Measurements from ENCODE around the gene FAM168A.

FAM168A gene

DNA sequence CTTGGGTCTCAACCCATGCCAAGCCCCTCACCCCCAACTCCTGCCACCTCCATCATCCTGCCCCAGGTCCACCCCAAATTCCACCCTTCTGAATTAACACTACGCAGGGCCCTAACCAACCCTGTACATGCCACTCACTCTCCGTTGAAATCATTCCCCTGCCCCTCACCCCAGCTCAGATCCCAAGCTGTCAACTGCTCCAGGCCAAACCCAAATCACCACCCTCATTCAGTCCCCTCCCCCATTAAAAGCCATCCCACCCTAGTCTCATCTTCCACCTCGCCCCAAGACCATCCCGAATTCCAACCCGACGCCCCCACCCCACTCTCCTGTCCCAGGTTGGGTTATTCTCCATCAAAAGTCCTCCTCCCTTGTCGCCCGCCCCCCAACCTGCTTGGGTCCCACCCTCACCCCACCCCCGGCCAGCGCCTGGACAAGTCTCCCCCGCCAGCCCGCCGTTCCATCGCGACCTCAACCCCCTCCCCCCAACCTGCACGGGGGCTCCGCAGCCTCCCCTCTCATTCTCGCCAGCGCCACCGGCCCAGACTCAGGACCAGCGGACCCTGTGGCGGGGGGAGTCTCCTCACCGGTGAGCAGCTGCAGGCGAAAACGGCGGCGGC lies 466 bp downstream of the FAM168A start:
- no peaks in the 10 kb centered on the region for H3K9me3 ChIP-seq (ENCODE audit: insufficient read depth, low read length)
- peaks cover 9% of the 10 kb centered on the region; the same call in 1 of the 2 replicates for H3F3A ChIP-seq (ENCODE audit: insufficient read depth)
- no peaks in the 10 kb centered on the region for H4K20me1 ChIP-seq (ENCODE audit: low read depth, low read length)
- H3K36me3 ChIP-seq (ENCODE audit: low read length): no peaks in the 10 kb centered on the region
- H3K4me2 ChIP-seq (ENCODE audit: low read depth, low read length, poor library complexity, severe bottlenecking): peak overlapping the region; percentile 95
- no peaks in the 10 kb centered on the region for H3K27me3 ChIP-seq (ENCODE audit: low read length)
- no peak for TF ChIP-seq EZH2phosphoT487 (conservative IDR thresholded peaks at IDR 0.05; ENCODE audit: low read length)
- TF ChIP-seq, protein P1, sequence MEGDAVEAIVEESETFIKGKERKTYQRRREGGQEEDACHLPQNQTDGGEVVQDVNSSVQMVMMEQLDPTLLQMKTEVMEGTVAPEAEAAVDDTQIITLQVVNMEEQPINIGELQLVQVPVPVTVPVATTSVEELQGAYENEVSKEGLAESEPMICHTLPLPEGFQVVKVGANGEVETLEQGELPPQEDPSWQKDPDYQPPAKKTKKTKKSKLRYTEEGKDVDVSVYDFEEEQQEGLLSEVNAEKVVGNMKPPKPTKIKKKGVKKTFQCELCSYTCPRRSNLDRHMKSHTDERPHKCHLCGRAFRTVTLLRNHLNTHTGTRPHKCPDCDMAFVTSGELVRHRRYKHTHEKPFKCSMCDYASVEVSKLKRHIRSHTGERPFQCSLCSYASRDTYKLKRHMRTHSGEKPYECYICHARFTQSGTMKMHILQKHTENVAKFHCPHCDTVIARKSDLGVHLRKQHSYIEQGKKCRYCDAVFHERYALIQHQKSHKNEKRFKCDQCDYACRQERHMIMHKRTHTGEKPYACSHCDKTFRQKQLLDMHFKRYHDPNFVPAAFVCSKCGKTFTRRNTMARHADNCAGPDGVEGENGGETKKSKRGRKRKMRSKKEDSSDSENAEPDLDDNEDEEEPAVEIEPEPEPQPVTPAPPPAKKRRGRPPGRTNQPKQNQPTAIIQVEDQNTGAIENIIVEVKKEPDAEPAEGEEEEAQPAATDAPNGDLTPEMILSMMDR (IDR thresholded peaks at IDR 0.05; ENCODE audit: insufficient read depth, low read length, poor library complexity, severe bottlenecking): no peak
- H3K79me2 ChIP-seq (ENCODE audit: insufficient read depth, low read length): peaks cover 24% of the 10 kb centered on the region
- no peaks in the 10 kb centered on the region for H3K9me2 ChIP-seq (replicated peaks; ENCODE audit: insufficient read depth, low read length)
- H2AFZ ChIP-seq (ENCODE audit: low read depth, low read length, severe bottlenecking): peak overlapping the region; percentile 86
- peak overlapping the region; percentile 70 for H3K9ac ChIP-seq (ENCODE audit: low read length)
- H3K4me3 ChIP-seq (ENCODE audit: insufficient read depth, low read length, poor library complexity, severe bottlenecking): peak overlapping the region; percentile 70
- peak overlapping the region; percentile 83 for H3K27ac ChIP-seq (ENCODE audit: low read depth, low read length)

DNA sequence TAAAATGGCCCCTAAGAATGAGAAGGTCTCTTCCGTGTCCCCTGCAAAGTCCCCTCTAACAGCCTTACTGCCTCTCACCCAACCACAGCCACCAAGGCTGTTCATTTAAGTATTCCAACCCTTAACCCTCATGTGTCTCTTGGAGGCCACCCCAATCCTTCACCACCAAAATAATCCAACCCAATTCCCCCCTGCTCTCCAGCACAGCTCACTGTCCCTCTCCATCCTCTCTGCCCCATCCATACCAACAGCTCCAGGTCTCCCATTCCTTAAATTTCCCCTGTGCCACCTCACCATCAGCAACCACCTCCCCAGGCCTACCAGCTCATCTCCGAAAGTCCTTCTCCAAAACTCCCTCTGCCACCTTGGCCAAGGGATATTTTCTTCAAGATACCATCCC lies 1.4 kb downstream of the FAM168A start:
- peak overlapping the region; percentile 70; the same call in 1 of the 2 replicates for H3K9ac ChIP-seq (ENCODE audit: low read length)
- no peak for TF ChIP-seq EZH2phosphoT487 (conservative IDR thresholded peaks at IDR 0.05; ENCODE audit: low read length)
- TF ChIP-seq, protein P1 (IDR thresholded peaks at IDR 0.05; ENCODE audit: insufficient read depth, low read length, poor library complexity, severe bottlenecking): no peak
- no peak overlapping the region for H2AFZ ChIP-seq (ENCODE audit: low read depth, low read length, severe bottlenecking)
- no peaks in the 10 kb centered on the region for H3K9me3 ChIP-seq (ENCODE audit: insufficient read depth, low read length)
- H4K20me1 ChIP-seq (ENCODE audit: low read depth, low read length): no peaks in the 10 kb centered on the region
- peak overlapping the region; percentile 95 for H3K4me2 ChIP-seq (ENCODE audit: low read depth, low read length, poor library complexity, severe bottlenecking)
- H3K36me3 ChIP-seq (ENCODE audit: low read length): no peaks in the 10 kb centered on the region
- H3F3A ChIP-seq (ENCODE audit: insufficient read depth): peaks cover 9% of the 10 kb centered on the region; the same call in 1 of the 2 replicates
- H3K27ac ChIP-seq (ENCODE audit: low read depth, low read length): no peak overlapping the region
- H3K9me2 ChIP-seq (replicated peaks; ENCODE audit: insufficient read depth, low read length): no peaks in the 10 kb centered on the region
- H3K4me3 ChIP-seq (ENCODE audit: insufficient read depth, low read length, poor library complexity, severe bottlenecking): peak overlapping the region; percentile 70
- no peaks in the 10 kb centered on the region for H3K27me3 ChIP-seq (ENCODE audit: low read length)
- peaks cover 27% of the 10 kb centered on the region for H3K79me2 ChIP-seq (ENCODE audit: insufficient read depth, low read length)

DNA sequence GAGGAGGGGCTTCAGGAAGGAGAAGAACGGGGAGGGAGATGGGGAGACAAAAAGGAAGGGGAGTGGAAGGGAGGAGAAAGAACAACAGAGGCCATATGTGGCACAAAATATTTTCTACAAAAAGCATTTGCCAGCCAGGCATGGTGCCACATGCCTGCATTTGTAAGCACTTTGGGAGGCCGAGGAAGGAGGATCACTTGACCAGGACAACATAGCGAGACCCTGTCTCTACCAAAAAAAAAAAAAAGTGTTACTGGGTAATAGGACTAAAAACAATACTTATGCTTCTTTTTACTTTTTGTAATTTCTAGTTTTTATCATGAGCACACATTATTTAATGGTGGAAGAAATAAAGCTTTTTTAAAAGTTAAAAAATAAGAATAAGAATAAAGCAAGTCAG lies 5.3 kb downstream of the FAM168A start:
- Histone ChIP-seq H3K36me3 (ENCODE audit: low read length) (no peaks in the 10 kb centered on the region), H2AFZ (ENCODE audit: low read depth, low read length, severe bottlenecking) (no peak overlapping the region), H3K4me2 (ENCODE audit: low read depth, low read length, poor library complexity, severe bottlenecking) (no peak overlapping the region), H3K27me3 (ENCODE audit: low read length) (no peaks in the 10 kb centered on the region), H3K9me2 (replicated peaks; ENCODE audit: insufficient read depth, low read length) (no peaks in the 10 kb centered on the region), H4K20me1 (ENCODE audit: low read depth, low read length) (no peaks in the 10 kb centered on the region), H3K27ac (ENCODE audit: low read depth, low read length) (no peak overlapping the region), H3K9ac (ENCODE audit: low read length) (no peak overlapping the region), H3K9me3 (ENCODE audit: insufficient read depth, low read length) (no peaks in the 10 kb centered on the region), H3K4me3 (ENCODE audit: insufficient read depth, low read length, poor library complexity, severe bottlenecking) (no peak overlapping the region), H3F3A (ENCODE audit: insufficient read depth) (peaks cover 9% of the 10 kb centered on the region; the same call in 1 of the 2 replicates), H3K79me2 (ENCODE audit: insufficient read depth, low read length) (peaks cover 42% of the 10 kb centered on the region)
- TF ChIP-seq, protein P1 (IDR thresholded peaks at IDR 0.05; ENCODE audit: insufficient read depth, low read length, poor library complexity, severe bottlenecking): no peak
- no peak for TF ChIP-seq EZH2phosphoT487 (conservative IDR thresholded peaks at IDR 0.05; ENCODE audit: low read length)
